Measurements from ENCODE around the gene CCDC85B.

DNA sequence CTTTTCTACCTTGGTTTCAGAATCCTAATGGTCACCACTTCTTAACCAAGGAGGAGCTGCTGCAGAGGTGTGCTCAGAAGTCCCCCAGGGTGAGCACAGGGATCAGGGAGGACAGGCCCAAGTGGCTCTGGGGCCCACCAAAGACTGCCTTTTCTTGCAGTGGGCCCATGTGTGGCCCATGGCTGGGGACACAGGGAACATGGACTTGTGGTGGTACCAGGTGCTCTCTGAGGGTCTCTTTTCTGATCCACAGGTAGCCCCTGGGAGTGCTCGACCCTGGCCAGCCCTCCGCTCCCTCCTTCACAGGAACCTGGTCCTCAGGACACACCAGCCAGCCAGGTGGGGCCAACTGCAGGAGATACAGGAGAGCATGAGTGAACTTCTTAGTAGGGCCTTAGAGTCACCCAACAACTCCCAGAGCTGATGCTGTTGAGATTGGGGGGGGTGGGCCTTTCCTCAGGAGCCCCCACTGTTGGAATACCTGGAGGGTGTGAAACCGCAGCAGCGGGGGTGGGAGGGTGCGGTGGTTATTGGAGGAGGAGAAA, 28.2 kb upstream of the CCDC85B start:
- TF ChIP-seq, protein P1, sequence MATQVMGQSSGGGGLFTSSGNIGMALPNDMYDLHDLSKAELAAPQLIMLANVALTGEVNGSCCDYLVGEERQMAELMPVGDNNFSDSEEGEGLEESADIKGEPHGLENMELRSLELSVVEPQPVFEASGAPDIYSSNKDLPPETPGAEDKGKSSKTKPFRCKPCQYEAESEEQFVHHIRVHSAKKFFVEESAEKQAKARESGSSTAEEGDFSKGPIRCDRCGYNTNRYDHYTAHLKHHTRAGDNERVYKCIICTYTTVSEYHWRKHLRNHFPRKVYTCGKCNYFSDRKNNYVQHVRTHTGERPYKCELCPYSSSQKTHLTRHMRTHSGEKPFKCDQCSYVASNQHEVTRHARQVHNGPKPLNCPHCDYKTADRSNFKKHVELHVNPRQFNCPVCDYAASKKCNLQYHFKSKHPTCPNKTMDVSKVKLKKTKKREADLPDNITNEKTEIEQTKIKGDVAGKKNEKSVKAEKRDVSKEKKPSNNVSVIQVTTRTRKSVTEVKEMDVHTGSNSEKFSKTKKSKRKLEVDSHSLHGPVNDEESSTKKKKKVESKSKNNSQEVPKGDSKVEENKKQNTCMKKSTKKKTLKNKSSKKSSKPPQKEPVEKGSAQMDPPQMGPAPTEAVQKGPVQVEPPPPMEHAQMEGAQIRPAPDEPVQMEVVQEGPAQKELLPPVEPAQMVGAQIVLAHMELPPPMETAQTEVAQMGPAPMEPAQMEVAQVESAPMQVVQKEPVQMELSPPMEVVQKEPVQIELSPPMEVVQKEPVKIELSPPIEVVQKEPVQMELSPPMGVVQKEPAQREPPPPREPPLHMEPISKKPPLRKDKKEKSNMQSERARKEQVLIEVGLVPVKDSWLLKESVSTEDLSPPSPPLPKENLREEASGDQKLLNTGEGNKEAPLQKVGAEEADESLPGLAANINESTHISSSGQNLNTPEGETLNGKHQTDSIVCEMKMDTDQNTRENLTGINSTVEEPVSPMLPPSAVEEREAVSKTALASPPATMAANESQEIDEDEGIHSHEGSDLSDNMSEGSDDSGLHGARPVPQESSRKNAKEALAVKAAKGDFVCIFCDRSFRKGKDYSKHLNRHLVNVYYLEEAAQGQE (IDR thresholded peaks at IDR 0.05; ENCODE audit: low read depth): no peak
- no peak for TF ChIP-seq EGR1 (IDR thresholded peaks at IDR 0.05)
- TF ChIP-seq CREB1 (IDR thresholded peaks at IDR 0.05; ENCODE audit: low read depth): no peak
- TF ChIP-seq EP300 (IDR thresholded peaks at IDR 0.05; ENCODE audit: borderline replicate concordance): no peak
- TF ChIP-seq CEBPB (IDR thresholded peaks at IDR 0.05): no peak
- TF ChIP-seq TCF12 (IDR thresholded peaks at IDR 0.05; ENCODE audit: low read depth): no peak
